Stomach (tissue), 9 donors: ENCODE results near the gene HIBCH. TPM values are rescaled to one million over a fixed set of nuclear protein-coding genes. Genes with fewer than 3 reads are reported as not detected.
"Not testable (repeated sequence)": the region's sequence is repeated elsewhere in the genome, so short reads cannot be mapped to it uniquely, and the experiment has no call there.

ENCODE experiments used
- DNase-seq, 2 donors: peaks; one replicate each; pipeline versions ENCODE4 v3.0.0 to v3.0.0-alpha.2; 2013 to 2019
- H3K27ac ChIP-seq, 5 donors: fragments of 200-600 bp in 4 of 5; sonication (generic) in 4 of 5; one replicate each; pipeline ENCODE4 v1.5.1; 2013 to 2019; ENCODE audit warnings: mild to moderate bottlenecking in 1 of 5, moderate library complexity in 1 of 5
- H3K27me3 ChIP-seq, 3 donors: fragments of 200-600 bp; sonication (generic); one replicate each; pipeline ENCODE4 v1.5.1; 2017 to 2019; ENCODE audit warnings: mixed run types in 1 of 3
- H3K36me3 ChIP-seq, 4 donors: fragments of 200-600 bp; sonication (generic); 1 replicate in 3 of 4; 2 replicates in 1 of 4; pipeline ENCODE4 v1.5.1; 2016 to 2019
- H3K4me1 ChIP-seq, 4 donors: fragments of 200-600 bp; sonication (generic); one replicate each; pipeline ENCODE4 v1.5.1; 2016 to 2019
- H3K4me3 ChIP-seq, 4 donors: fragments of 200-600 bp; sonication (generic) in 3 of 4; one replicate each; pipeline ENCODE4 v1.5.1; 2016 to 2019; ENCODE audit warnings: mild to moderate bottlenecking in 1 of 4
- H3K9me3 ChIP-seq, 4 donors: fragments of 200-600 bp; sonication (generic); one replicate each; pipeline ENCODE4 v1.5.1; 2016 to 2019
- EP300 ChIP-seq: sonication (generic); formaldehyde crosslinking; IDR thresholded peaks from one replicate; pipeline ENCODE4 v1.6.1; 2017; ENCODE audit warnings: antibody characterized with exemption
- POLR2A ChIP-seq, 4 donors: fragments of 450-650 bp; IDR thresholded peaks; one replicate each; pipeline ENCODE4 v1.6.1; 2016; ENCODE audit warnings: antibody characterized with exemption in 4 of 4, control low read depth in 2 of 4, mild to moderate bottlenecking in 1 of 4, moderate library complexity in 1 of 4
- POLR2AphosphoS5 ChIP-seq, 3 donors: sonication (generic); formaldehyde crosslinking; IDR thresholded peaks; one replicate each; pipeline ENCODE4 v1.6.1; 2016; ENCODE audit warnings: antibody characterized with exemption in 3 of 3
- WGBS, 5 donors: extraction: QIAGEN DNeasy Blood & Tissue Kit in 3 of 5; methylation state at CpG; one replicate each; pipeline versions ENCODE4 v1.1.5 to v1.1.7; 2013 to 2018; 5-methylcytosine and 5-hydroxymethylcytosine counted together
- intact Hi-C: fragments of 100-400 bp; cut with DNase I; formaldehyde crosslinking; loops from one replicate; pipeline ENCODE4 v1.15.1; 2023; ENCODE audit warnings: low total_unique reads
- polyA plus RNA-seq, 3 donors: library from polyadenylated mRNA; stranded (reverse); fragments of 200-250 nt; gene quantifications; one replicate each; pipeline ENCODE4 v1.2.3, GENCODE V29; 2013
- total RNA-seq, 5 donors: library from RNA; depleted of rRNA; stranded (reverse); fragments of >200 nt; gene quantifications; one replicate each; pipeline versions ENCODE4 v1.1.0 to v1.2.3, GENCODE V29; 2014 to 2016
- TF ChIP-seq, protein P1 (sequence below), 7 experiments: fragments of 450-650 bp in 4 of 7; fragments of 200-600 bp in 3 of 7; sonication (generic) in 3 of 7; IDR thresholded peaks; one replicate each; pipeline ENCODE4 v1.5.1; 2016 to 2019; ENCODE audit warnings: antibody characterized with exemption in 7 of 7, control low read depth in 2 of 7, mild to moderate bottlenecking in 1 of 7
- donor health status: healthy with polysubstance abuse.
- donor health status: Bipolar disorder and iron deficiency.
- donor health status: healthy.

Gene HIBCH
- total and polyA plus RNA-seq, 8 donors = 10.3 to 93.3 (median 23.1) TPM

DNA sequence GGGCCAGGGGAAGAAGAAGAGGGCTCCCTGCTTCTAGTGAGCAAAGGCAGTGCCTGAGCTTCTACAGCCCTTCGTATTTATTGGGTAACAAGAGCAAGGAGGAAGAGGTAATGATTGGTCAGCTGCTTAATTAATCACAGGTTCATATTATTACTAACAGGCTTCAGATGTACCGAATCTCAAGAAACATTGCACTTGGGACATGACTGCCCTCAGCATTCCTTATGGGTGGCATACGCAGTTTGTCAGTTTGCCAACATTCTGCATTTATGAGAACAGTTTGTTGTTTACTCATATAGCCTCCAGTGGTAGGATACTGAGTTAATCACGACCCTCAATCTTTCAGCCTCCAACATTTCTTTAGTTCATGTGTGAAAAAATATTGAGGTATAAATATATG lies 84.5 kb downstream of the HIBCH start:
- intact Hi-C loops = no loop called here
- no peak for TF ChIP-seq POLR2AphosphoS5 (IDR thresholded peaks at IDR 0.05)
- TF ChIP-seq EP300 = no peak
- TF ChIP-seq, protein P1, sequence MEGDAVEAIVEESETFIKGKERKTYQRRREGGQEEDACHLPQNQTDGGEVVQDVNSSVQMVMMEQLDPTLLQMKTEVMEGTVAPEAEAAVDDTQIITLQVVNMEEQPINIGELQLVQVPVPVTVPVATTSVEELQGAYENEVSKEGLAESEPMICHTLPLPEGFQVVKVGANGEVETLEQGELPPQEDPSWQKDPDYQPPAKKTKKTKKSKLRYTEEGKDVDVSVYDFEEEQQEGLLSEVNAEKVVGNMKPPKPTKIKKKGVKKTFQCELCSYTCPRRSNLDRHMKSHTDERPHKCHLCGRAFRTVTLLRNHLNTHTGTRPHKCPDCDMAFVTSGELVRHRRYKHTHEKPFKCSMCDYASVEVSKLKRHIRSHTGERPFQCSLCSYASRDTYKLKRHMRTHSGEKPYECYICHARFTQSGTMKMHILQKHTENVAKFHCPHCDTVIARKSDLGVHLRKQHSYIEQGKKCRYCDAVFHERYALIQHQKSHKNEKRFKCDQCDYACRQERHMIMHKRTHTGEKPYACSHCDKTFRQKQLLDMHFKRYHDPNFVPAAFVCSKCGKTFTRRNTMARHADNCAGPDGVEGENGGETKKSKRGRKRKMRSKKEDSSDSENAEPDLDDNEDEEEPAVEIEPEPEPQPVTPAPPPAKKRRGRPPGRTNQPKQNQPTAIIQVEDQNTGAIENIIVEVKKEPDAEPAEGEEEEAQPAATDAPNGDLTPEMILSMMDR (IDR thresholded peaks at IDR 0.05) = no peak
- no peak for TF ChIP-seq POLR2A (IDR thresholded peaks at IDR 0.05)
- H3K9me3 ChIP-seq = no peaks in the 10 kb centered on the region
- peaks cover 0 to 36% (median 15%) of the 10 kb centered on the region in 4 donors for H3K36me3 ChIP-seq
- H3K4me3 ChIP-seq = no peak overlapping the region
- H3K27me3 ChIP-seq = no peaks in the 10 kb centered on the region
- no peaks in the 10 kb centered on the region for H3K4me1 ChIP-seq
- no peak for DNase-seq
- no peak overlapping the region for H3K27ac ChIP-seq
- 87 to 94% (median 88%) methylated on average over 4 of the region's 4 CpGs for WGBS, 5 donors

GRCh38 chr2:190223989-190224388 lies 95.6 kb downstream of the HIBCH start:
- H3K9me3 ChIP-seq, H3K27ac ChIP-seq, H3K4me1 ChIP-seq, DNase-seq, H3K4me3 ChIP-seq, H3K27me3 ChIP-seq, intact Hi-C loops: not testable (repeated sequence)
- H3K36me3 ChIP-seq = peaks cover 0 to 40% (median 32%) of the 10 kb centered on the region in 4 donors
- 90 to 97% (median 93%) methylated on average over 12 of the region's 12 CpGs for WGBS, 5 donors

GRCh38 chr2:190222745-190223144 lies 96.9 kb downstream of the HIBCH start:
- peaks cover 0 to 46% (median 37%) of the 10 kb centered on the region in 4 donors for H3K36me3 ChIP-seq
- H3K4me3 ChIP-seq, H3K27ac ChIP-seq, H3K9me3 ChIP-seq, DNase-seq, H3K27me3 ChIP-seq, H3K4me1 ChIP-seq, intact Hi-C loops: not testable (repeated sequence)
- 89 to 99% (median 98%) methylated on average over 2 of the region's 2 CpGs for WGBS, 5 donors

DNA sequence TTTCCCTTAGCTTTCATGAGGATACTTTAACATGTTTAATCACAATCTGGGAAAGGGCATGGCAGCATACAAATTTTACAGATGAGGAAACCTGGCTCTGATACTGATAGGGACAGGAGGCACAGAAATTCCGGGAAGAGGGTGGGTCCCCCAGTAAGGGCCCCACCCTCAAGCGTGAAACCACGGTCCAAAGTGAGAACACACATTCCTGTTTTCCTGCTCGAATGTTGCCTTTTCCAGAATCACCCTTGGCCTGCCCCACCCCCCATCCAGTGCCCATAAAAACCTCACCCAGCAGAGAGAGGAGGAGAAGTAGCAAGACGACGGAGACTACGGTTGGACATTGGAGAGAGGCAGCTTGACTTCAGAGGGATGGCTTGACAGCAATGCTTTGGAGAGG lies 98.2 kb downstream of the HIBCH start:
- WGBS, 5 donors = 82 to 89% (median 88%) methylated on average over 7 of the region's 7 CpGs
- Histone ChIP-seq H3K4me1 (peaks cover 0 to 11% (median 3%) of the 10 kb centered on the region in 4 donors), H3K9me3 (peaks cover 0 to 8% (median 3%) of the 10 kb centered on the region in 4 donors), H3K4me3 (no peak overlapping the region), H3K27me3 (no peaks in the 10 kb centered on the region), H3K36me3 (peaks cover 0 to 46% (median 37%) of the 10 kb centered on the region in 4 donors), H3K27ac (no peak overlapping the region)
- no peak for DNase-seq
- intact Hi-C loops = no loop called here
- no peak for TF ChIP-seq POLR2A (IDR thresholded peaks at IDR 0.05)
- TF ChIP-seq EP300 = no peak
- TF ChIP-seq POLR2AphosphoS5 (IDR thresholded peaks at IDR 0.05) = no peak
- TF ChIP-seq, protein P1 (IDR thresholded peaks at IDR 0.05) = no peak

DNA sequence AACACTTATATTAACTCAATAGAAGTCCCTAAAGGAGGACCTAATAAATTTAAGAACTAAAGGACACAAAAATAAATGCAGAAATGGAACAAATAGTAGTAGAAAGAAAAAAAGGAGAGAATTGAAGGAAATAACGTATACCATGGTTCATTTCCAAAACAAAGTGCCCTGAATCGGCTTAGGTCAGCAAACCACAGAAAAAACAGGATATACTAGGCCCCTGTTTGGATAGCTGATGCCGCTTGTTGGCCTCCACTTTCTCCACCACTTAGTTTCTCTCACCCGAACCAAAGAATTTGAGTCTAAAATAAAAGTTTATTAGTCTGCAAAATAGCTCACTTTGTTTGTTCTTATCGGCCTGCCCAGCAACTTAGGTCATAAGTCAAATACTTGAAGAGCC lies 100.4 kb downstream of the HIBCH start:
- Histone ChIP-seq H3K4me3 (no peak overlapping the region), H3K27ac (no peak overlapping the region), H3K4me1 (peaks cover 0 to 34% (median 14%) of the 10 kb centered on the region in 4 donors), H3K27me3 (no peaks in the 10 kb centered on the region), H3K9me3 (peaks cover 0 to 7% (median 3%) of the 10 kb centered on the region in 4 donors), H3K36me3 (peaks cover 0 to 40% (median 36%) of the 10 kb centered on the region in 4 donors)
- WGBS, 5 donors = 80 to 87% (median 86%) methylated on average over 5 of the region's 5 CpGs
- no peak for DNase-seq
- intact Hi-C loops = no loop called here
- TF ChIP-seq, protein P1 (IDR thresholded peaks at IDR 0.05) = no peak
- TF ChIP-seq EP300 = no peak
- no peak for TF ChIP-seq POLR2A (IDR thresholded peaks at IDR 0.05)
- TF ChIP-seq POLR2AphosphoS5 (IDR thresholded peaks at IDR 0.05) = no peak
